Measurements from ENCODE around the gene NKAPD1.
"Not testable (repeated sequence)": the region's sequence is repeated elsewhere in the genome, so short reads cannot be mapped to it uniquely, and the experiment has no call there.

Gene NKAPD1

DNA sequence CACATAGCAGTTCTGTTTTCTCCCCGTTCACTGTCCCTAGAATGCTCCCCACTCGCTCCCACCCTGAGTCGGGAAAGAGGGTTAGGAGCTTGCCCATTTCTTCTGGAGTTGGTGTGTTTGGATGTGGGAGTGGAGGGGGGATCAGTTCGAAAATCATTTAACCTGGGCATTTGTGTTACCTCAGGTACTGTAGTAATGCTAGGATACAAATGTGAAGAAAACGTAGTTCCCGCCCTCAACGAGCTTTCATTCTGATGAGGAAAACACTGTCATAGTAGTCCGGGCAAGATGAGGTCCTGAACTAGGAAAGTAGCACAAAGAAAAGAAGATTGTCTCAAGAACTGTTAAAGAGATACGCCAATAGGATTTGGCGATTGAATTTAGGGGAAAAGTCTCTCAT, 13.1 kb downstream of the NKAPD1 start:
- no peak for DNase-seq

DNA sequence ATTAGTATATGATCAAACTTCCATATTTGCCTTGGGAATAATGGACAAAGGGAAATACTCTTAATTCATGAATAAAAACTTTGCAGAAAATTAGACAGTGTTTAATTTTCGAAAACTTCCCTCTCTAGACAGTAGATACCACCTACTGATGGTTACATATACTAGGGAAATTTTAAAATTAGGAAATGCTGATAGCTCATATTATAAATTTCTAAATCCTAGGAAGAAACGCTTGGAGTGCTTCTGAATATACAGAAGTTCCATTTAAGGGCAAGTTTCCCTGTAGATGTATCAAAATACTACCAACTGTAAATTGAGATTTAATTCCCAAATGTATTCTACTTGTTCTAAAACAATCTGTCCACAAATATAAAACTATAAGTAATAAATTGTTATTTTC, 21.2 kb downstream of the NKAPD1 start:
- not testable (repeated sequence) for DNase-seq

DNA sequence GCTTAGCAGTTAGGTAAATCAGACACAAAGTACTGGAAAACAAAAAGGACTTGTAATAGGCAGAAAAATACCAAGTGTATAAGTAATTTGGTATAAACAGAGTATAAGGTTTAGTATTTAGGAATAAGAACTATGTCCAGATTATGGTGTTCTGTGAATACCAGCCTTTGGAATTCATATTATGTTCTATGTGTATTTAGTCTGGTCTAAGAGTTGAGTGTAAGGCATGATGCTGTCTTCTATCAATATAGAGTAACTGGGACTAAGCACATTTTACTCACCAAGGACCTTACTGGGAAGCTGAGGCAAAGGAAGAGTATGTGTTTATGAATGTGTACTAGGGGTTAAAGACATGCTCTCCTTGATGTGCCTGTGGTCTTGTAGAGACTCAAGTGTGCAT, 22.1 kb downstream of the NKAPD1 start:
- DNase-seq, result no peak

DNA sequence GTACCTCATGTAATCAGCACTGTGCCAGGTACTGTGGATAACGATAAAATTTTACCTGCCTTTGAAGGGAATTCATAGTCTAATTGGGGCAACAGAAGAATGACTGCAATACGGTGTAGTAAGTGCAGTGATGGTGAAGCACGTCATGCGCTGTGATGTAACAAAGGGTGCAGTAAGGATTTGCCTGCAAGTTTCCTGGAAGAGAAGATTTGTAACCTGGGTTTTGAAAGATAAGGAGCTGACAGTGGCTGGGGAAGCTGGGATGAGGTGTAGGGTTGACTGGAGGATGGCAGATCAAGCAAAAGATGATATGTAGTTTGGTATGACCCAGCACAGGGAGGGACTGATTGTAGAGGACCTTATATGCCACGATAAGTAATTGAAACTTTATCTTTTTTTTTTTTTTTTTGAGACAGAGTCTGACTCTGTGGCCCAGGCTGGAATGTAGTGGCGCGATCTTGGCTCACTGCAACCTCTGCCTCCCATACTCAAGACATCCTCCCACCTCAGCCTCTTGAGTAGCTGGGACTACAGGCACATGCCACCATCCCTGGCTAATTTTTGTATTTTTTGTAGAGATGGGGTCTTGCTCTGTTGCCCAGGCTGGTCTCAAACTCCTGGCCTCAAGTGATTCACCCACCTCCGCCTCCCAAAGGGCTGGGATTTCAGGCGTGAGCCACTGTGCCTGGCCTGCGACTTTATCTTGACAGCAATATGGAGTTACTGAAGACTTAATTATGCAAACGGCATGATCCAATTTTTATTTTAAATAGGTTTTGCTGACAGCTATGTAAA, 23.8 kb downstream of the NKAPD1 start:
- no peak for DNase-seq

DNA sequence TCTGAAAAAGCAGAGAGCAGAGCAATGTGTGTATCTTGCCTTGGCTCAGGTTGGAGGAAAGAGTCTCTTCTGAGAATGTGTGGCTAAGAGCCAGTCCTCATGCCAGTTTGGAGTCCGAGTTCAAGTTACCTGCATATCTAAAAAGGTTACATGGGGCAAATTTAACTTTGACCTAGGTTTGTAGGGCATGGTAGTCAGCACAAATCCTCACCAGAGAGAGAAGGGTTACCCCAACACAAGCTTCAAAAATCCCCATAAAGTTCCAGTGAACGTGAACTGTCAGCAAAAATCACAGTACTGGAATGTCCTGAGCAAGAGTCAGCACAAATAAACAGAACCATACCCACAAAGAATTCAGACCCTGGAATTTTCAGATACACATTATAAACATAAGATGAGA, 26.4 kb downstream of the NKAPD1 start:
- no peak for DNase-seq

DNA sequence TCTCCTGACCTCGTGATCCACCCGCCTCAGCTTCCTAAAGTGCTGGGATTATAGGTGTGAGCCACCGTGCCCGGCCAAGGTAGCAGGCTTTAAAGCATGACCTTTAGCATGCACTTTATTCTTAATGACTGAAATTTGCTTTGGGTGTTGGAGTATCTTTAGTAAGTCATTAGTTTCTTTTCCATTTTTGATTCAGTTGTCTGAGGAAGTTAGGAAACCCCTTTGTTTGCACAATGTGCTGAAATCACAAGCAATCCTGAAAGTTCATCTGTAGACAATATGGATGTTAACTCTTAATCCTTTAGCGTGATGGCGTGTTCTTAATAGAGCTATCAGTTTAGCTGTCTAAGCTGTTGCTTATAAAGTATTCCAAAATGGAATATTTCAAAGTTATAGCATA, 29.3 kb downstream of the NKAPD1 start:
- DNase-seq, result no peak

DNA sequence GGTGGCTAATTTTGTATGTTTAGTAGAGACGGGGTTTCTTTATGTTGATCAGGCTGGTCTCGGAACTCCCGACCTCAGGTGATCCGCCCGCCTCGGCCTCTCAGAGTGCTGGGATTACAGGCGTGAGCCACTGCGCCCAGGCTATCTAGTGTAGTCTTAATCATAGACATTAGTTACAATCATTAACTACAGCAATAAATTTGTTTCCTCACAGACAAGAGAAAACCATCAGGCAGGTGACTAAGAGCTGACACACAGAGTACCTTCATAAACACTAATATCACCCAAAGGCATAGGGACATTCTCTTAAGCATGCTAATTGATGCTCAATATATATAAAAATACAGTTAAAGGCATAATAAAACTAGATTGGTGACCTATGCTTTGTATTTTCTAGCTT, 32.0 kb downstream of the NKAPD1 start:
- DNase-seq, result no peak

DNA sequence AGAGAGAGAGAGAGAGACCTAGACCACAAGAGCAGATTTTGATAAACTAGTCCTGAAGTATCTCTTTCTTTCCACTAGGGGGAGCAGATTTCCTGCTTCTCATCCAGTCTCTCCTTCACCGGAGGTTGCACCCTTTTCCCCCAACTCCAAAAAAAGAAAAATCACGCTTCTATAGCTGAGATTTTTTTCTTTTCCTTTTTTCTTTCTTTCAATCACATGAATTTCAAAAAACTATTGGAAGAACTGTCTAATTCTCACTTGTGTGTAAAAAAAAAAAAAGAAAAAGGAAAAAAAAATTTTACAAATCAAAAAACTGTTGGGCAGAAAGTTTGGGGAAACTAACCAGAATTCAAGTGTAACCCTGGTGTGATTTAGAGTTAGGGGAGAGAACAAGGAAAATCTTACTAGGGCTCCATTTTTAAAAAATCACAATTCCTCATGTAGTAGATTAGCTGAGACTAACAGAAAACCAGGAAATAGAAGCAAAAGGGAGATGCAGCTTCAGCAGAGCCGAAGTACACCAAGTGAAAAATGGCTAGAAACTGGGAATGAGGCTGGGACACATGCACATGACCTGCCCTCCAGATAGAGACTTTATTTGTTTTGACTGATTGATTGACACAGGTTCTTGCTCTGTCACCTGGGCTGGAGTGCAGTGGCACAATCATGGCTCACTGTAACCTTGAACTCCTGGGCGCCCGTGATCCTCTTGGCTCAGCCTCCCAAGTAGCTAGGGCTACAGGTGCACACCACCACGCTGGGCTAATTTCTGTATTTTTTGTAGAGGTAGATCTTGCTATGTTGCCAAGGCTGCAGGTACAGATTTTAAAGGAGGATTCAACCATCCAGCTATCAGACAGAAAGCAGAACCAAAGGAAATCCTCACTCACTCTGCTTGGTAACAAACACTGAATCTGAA, 39.7 kb downstream of the NKAPD1 start:
- peak; percentile 64 for DNase-seq

DNA sequence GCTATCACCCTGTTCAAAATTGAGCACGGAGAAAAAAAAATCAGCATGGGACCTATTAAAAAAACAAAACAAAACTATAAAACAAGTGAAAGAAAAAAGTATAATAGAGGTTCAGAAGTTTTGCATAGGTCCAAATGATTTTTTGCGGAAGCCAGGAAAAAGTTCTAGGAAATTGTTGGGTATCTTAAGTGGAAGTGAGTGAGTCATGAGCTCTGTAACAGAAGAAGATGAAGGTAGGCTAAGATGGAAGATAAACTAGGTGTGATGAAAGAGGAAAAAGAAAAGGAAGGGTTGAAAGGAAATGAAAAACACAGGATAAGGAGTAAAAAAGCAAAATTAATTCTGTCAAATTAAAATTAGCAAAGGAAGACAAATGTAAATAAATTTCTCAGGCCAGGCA, 40.4 kb downstream of the NKAPD1 start:
- DNase-seq, result no peak

DNA sequence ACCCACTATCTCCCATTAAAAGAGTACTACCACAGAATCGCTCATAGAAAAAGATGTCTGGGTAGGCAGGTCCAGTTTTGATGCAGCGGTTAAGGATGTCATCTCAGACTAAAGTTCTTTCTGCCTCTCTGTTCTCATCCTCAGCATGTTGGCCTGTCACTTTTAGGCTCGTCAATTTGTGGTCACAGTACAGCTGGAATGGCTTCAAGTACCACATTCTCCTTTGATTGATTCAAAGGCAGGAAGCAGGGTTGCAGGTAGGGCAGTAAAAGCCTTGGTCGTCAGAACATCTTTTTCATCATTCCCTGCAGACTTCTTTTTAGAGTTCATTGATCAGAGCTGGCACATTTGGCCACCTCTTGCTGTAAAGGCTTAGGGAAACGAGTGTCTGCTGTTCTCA, 41.3 kb downstream of the NKAPD1 start:
- no peak for DNase-seq

DNA sequence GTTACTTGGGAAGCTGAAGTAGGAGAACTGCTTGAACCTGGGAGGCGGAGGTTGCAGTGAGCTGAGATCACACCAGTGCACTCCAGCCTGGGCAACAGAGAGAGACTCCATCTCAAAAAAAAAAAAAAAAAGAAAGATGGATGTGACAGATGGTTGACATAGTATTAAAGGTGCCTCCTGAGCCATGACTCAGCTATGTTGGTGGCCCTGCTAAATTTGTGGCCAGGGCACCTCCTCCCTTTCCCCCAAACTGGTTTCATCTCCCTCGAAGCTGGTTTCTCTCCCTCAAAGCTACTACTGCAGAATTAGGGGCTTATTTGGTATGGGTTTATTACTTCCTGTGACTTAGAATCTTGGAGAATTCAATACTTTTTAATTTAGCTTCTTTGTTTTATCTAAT, 44.1 kb downstream of the NKAPD1 start:
- peak; percentile 56 for DNase-seq

DNA sequence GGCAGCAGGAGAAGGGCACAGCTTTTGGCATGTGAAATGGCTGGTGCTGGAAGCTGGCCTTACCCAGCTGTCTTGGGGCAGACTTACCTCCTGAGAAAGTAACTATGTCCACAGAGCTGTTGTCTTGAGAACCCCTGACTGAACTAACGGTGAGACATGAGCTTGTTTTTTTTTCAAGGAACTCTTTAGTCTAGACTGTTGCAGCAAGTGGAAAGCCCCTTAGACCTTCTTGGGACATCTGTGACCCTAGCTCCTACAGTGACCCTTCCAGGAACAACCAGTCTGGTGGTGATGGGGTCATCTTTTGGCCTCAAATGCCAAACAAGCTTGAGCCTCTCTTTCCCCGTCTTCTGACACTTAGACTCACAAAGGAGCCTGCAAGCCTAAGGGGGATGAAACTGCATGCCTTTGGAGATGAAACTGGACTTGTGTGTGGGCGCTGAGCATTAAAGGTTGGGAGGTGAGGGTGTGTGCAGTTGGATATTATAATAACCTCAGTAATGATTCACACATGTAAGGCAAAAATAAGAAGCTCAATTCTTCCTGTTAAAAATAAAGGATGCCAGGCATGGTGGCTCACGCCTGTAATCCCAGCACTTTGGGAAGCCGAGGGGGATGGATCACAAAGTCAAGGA, 48.0 kb downstream of the NKAPD1 start:
- DNase-seq, result no peak

DNA sequence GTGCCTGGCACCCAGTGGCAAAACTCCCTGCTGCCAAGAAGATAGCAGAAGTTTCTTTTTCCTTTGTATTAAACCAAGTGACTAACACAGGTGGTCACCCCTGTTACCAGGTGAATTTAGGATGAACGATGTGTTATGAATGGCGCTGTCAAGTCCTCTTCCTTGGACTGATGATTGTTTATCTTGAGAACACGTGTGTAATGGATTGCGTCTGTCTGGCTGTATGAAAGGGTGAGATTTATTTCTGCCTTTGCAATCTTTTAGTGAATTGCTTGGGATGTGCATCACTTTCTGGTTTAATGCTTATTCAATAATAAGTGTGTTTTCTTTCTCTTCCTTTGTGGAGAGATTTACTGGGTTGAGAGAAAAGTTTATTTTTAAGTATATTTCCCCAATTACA, 49.0 kb downstream of the NKAPD1 start:
- no peak for DNase-seq

DNA sequence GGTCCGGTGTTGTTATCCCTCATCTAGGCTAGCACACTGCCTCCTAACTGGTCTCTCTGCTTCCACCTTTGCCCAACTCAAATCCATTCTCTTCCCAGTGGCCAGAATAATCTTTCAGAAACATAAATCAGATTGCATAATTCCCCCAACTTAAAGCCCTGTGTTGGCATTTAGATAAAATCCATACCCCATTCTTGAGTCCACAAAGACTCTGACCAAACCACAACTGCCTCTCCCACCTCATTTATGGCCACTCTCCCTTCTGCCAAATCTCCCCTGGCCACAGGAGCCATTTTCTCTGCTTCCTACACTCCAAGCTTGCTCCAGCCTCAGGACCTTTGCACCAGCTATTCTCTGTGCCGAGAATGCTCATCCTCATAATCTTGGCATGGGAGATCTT, 53.0 kb downstream of the NKAPD1 start:
- DNase-seq, result no peak

DNA sequence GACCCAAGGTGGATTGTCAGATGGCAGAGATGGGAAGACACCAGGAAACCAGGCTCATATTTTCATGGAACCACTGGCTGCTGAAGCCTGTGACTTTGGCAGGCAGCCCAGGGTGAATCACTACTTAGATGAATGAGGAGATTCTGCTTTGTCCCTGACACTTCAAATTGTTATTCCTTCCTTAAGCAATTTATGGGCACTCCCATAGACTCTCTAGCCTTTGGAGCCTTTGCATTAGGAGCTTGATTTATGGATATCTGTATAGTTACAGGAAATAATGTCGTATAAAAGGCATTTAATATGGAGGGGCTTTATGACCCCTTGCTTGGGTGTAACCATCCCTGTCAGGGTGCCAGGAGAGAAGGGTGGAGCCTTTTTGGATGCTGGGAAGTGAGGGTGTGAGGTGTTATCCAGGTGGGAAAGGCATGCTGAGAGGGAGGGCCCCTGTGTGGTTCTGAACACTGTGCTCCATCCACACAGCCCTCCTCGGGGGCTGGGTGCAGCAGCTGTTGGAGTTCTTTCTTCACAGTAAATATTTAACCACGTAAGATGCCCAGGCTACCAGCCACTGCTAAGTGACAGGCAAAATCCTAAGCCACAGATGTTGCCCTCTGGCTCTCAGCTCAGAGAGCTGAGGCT, 54.5 kb downstream of the NKAPD1 start:
- no peak for DNase-seq

DNA sequence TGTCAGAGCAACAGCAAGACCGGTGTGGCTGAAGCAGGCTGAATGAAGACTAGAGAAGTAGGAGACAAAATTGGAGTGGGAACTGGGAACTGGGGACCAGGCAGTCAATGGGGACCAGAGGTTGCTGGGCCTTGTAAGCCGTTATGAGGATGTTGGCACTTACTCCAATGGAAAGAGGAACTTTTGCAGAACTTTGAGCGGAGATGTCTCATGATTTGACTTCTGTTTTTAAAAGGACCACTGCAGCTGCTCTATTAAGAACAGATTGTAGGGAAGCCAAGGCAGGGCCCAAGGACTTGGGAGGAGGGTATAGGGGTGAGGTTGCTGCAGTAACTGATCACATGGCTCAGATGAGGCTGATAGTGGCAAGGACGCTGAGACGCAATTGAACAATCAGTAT, 55.6 kb downstream of the NKAPD1 start:
- DNase-seq, result no peak

DNA sequence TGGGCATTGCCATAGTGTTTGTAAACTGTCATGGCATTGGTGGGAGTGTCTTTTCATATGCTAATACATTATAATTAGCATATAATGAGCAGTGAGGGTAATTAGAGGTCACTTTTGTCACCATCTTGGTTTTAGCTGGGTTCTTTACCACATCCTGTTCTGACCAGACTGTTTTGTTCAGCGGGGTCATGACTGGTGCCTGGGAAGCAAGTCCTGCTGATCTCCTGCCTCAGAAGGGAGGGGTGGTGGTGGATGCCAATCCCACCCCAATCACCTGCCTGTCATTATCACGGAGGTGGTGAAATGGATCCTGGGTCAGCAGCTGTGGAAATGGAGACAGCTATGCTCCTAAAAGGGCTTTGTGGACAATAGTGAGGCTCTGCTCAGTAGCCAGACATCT, 58.6 kb downstream of the NKAPD1 start:
- no peak for DNase-seq

DNA sequence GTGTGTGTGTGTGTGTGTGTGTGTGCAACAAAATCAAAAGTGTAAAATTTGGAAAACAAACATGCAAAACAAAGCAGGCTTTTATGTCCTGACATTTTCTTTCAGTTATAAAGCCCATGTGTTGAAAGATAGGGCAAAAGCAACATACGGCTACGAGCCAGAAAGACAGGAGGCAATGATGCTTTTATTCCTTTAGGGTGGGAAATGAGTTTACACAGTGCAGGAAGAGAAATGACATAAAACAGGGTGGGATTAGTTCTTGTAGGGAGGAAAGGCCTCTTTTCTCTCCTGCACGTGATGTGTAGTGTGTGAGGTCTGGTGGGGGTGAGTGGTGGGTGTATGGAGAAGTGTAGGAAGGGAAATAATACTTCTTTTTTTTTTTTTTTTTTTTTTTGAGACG, 60.4 kb downstream of the NKAPD1 start:
- DNase-seq, result no peak
